Stimulated activated CD8-positive, alpha-beta memory T cell treated with anti-CD3 and anti-CD28 coated beads, Interleukin-4, amount 100 ng/mL, for 4 hours (primary cell): ENCODE measurements around the gene TRIM71.
"Not testable (repeated sequence)": the region's sequence is repeated elsewhere in the genome, so short reads cannot be mapped to it uniquely, and the experiment has no call there.

Experiments used
- DNase-seq, 2 donors: peaks; one replicate each; pipeline ENCODE4 v3.0.0-alpha.2; 2020; ENCODE audit warnings: low read depth in 2 of 2, low spot score in 1 of 2

The TRIM71 gene

DNA sequence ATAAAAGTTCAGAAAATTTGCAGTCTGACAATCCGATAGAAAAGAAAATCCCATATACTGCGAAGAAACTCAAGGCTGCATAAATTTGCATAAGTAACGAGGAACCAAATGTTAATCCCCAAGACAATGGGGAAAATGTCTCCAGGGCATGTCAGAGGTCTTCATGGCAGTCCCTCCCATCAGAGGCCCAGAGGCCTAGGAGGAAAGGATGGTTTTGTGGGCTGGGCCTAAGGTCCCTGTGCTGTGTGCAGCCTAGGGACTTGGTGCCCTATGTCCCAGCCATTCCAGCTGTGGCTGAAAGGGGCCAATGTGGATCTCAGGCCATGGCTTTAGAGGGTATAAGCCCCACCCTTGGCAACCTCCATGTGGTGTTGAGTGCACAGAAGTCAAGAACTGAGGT is 112.4 kb downstream of the TRIM71 start:
- DNase-seq, result no peak

DNA sequence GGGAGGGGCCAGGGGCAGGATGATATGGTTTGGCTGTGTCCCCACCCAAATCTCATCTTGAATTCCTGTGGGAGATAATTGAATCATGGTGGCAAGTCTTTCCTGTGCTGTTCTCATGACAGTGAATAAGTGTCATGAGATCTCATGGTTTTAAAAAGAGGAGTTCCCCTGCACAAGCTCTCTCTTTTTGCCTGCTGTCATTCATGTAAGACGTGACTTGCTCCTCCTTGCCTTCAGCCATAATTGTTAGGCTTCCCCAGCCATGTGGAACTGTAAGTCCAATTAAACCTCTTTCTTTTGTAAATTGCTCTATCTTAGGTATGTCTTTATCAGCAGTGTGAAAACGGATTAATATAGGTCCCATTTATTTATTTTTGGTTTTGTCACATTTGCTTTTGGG is 113.5 kb downstream of the TRIM71 start:
- DNase-seq, result not testable (repeated sequence)

DNA sequence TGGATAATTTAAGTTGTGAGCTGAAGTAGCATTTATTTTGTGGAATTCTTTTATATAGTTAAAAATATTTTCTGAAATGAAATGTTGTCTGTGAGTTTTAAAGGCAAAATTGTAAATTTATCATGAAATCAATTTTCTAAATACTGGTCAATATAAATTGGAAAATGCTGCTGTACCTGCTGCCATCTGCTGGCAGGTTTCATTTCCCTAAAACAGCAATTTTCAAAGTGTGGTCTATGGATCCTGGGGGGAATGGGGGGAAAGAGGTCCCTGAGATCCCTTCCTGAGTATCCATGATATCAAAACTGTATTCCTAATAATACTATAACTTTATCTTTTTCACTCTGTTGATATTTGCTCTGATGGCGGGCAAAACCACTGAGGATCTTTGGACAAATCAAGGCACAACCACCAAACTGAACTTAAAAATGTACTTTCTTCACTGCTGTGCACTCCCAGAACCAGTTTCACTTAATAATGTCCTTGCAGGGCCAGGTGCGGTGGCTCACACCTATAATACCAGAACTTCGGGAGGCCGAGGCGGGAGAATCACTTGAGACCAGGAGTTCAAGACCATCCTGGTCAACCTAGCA is 116.4 kb downstream of the TRIM71 start:
- no peak for DNase-seq

DNA sequence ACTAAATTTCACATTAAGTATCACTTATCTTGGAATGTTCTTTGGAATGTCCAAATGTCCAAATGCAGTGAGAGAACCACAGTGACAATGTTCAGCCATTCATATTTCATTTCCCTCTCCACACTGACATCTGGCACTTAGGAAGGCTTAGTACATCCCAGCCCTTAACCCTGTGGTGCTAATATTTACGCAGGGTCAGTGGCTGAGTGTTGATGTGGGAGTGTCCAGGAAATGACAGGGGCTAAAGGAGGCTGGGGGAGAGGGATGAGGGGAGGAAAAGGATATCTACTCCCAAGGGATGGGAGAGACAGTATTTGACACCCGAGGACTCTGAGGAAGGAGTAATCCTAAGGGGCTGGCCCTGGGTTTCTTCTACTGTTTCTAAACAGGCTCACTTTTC is 119.5 kb downstream of the TRIM71 start:
- no peak for DNase-seq

DNA sequence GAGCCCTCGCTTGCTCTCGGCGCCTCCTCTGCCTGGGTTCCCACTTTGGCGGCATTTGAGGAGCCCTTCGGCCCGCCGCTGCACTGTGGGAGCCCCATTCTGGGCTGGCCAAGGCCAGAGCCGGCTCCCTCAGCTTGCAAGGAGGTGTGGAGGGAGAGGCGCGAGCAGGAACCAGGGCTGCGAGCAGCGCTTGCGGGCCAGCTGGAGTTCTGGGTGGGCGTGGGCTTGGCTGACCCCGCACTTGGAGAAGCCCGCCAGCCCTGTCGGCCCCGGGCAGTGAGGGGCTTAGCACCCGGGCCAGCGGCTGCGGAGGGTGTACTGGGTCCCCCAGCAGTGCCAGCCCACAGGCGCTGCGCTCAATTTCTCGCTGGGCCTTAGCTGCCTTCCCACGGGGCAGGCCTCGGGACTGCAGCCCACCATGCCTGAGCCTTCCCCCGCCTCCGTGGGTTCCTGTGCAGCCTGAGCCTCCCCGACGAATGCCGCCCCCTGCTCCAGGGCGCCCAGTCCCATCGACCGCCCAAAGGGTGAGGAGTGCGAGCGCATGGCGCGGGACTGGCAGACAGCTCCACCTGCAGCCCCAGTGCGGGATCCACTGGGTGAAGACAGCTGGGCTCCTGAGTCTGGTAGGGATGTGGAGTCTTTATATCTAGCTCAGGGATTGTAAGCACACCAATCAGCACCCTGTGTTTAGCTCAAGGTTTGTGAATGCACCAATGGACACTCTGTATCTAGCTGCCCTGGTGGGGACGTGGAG is 121.9 kb downstream of the TRIM71 start:
- DNase-seq, result not testable (repeated sequence)

DNA sequence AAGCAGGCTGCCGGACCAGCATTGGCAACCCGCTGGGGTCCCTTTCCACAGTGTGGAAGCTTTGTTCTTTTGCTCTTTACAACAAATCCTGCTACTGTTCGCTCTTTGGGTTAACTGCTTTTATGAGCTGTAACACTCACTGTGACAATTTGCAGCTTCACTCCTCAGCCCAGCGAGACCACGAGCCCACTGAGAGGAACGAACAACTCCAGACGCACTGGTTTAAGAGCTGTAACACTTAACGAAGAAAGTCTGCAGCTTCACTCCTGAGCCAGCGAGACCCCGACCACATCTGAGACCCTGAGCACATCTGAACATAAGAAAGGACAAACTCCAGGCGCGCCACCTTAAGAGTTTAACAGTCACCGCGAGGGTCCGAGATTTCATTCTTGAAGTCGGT is 122.9 kb downstream of the TRIM71 start:
- DNase-seq, result no peak

DNA sequence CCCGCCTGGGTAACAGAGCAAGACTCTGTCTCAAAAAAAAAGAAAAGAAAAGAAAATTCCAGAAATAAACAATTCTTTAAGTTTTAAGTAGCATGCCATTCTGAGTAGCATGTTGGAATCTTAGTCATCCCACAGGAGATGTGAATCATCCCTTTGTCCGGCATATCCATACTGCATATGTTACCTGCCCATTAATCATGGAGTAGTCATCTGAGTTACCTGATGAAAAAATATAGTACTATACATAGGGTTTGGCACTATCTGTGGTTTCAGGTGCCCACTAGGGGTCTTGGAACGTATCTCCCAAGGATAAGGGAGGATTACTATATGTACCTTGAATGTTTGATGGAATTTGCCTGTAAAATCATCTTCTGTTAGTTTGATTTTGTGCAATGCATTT is 127.3 kb downstream of the TRIM71 start:
- DNase-seq, result no peak

DNA sequence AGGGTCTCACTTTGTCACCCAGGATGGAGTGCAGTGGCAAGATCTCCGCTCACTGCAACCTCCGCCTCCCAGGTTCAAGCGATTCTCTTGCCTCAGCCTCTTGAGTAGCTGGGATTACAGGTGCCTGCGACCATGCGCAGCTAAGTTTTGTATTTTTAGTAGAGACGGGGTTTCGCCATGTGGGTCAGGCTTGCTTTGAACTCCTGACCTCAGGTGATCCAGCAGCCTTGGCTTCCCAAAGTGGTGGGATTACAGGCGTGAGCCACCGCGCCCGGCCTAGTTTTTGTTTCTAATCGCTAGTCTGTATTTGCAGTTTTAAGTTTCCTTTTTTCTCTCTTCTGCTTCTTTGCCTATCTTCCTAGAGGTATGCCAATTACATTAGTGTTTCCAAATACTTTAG is 127.8 kb downstream of the TRIM71 start:
- not testable (repeated sequence) for DNase-seq

DNA sequence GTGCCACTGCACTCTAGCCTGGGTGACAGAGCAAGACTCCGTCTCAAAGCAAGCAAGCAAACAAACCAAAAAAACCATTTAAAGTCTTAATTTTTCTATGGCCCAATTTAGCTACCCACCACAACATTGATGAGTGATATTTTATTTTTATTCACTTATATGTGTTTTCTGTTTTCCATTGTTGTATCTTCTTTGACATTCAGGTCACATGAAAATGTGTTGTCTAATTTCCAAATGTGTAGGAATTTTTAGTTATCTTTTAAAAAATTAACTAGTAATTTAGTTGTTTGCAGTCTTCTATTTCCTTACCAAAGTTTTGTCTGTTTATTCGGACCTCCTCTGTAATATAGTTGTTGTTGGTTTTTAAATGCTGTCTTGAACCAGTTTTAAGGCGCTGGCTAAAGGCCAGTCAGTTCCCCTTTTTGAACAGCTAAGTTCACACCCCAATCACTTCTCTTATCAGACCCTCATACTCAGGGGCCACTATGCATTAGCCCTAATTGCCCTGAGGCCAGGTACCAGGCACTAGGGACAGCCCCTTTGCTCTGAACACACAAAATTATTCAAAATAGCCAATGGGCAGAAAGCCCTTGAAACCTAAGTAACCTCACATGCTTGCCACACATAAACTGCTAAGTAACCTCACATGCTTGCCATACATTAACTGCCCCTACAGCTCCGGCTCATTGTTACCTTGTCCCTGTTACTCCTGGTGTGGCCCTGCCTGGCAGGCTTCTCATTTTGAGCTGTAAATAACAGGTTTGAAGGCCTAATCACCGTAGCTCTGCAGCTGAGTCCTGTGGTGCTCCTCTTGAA is 129.4 kb downstream of the TRIM71 start:
- no peak for DNase-seq
